CD4-positive, CD25-positive, alpha-beta regulatory T cell (primary cell): ENCODE results near the gene ARHGEF16. TPM values are rescaled to one million over a fixed set of nuclear protein-coding genes. Genes with fewer than 3 reads are reported as not detected.

ENCODE experiments used
- ATAC-seq, 2 donors: fragments of 150-1000 bp; cut with Tn5 transposase; one replicate each; pipeline ENCODE4 v1.10.0; 2021; ENCODE audit warnings: low read depth in 2 of 2, moderate number of reproducible peaks in 2 of 2, moderate library complexity in 1 of 2
- DNase-seq, 3 donors: peaks; one replicate each; pipeline versions ENCODE4 v3.0.0 to v3.0.0-alpha.2; 2012 to 2022; ENCODE audit warnings: mixed read lengths in 1 of 3
- H3K27ac ChIP-seq: one replicate; pipeline ENCODE4 v1.7.0; 2013; ENCODE audit warnings: mild to moderate bottlenecking, low read length; ENCODE audit not compliant: insufficient read depth, poor library complexity, severe bottlenecking
- H3K27me3 ChIP-seq: one replicate; pipeline ENCODE4 v1.7.0; 2013; ENCODE audit warnings: low read length; ENCODE audit not compliant: control insufficient read depth, insufficient read depth
- H3K36me3 ChIP-seq: one replicate; pipeline ENCODE4 v1.7.0; 2013; ENCODE audit warnings: mild to moderate bottlenecking, low read length, moderate library complexity; ENCODE audit not compliant: control insufficient read depth, insufficient read depth
- H3K4me1 ChIP-seq: 2 replicates; pipeline ENCODE4 v1.7.0; 2013; ENCODE audit warnings: mild to moderate bottlenecking, low read length; ENCODE audit not compliant: insufficient read depth, control insufficient read depth, poor library complexity, severe bottlenecking
- H3K4me3 ChIP-seq: one replicate; pipeline ENCODE4 v1.7.0; 2013; ENCODE audit warnings: low read depth, mild to moderate bottlenecking, low read length, moderate library complexity
- H3K9me3 ChIP-seq, 2 experiments: 1 replicate in 1 of 2; 2 replicates in 1 of 2; pipeline ENCODE4 v1.7.0; 2013; ENCODE audit warnings: low read length in 2 of 2, mild to moderate bottlenecking in 1 of 2, moderate library complexity in 1 of 2; ENCODE audit not compliant: control insufficient read depth in 2 of 2
- H3K27ac Mint-ChIP-seq, 3 donors: one replicate each; pipeline ENCODE4 v1.8.0; 2020 to 2022; ENCODE audit warnings: mild to moderate bottlenecking in 3 of 3, mixed read lengths in 3 of 3, moderate library complexity in 2 of 3
- H3K27me3 Mint-ChIP-seq: one replicate; pipeline ENCODE4 v1.8.0; 2022; ENCODE audit warnings: mild to moderate bottlenecking, mixed read lengths
- H3K36me3 Mint-ChIP-seq: one replicate; pipeline ENCODE4 v1.8.0; 2020; ENCODE audit warnings: mixed read lengths
- H3K4me1 Mint-ChIP-seq, 4 donors: one replicate each; pipeline ENCODE4 v1.8.0; 2020 to 2022; ENCODE audit warnings: mixed read lengths in 4 of 4, mild to moderate bottlenecking in 1 of 4
- H3K4me3 Mint-ChIP-seq, 4 donors: one replicate each; pipeline ENCODE4 v1.8.0; 2020 to 2022; ENCODE audit warnings: mild to moderate bottlenecking in 4 of 4, mixed read lengths in 4 of 4, moderate library complexity in 3 of 4
- H3K9me3 Mint-ChIP-seq, 7 donors: one replicate each; pipeline ENCODE4 v1.8.0; 2020 to 2022; ENCODE audit warnings: mixed read lengths in 7 of 7, mild to moderate bottlenecking in 3 of 7, moderate library complexity in 2 of 7
- polyA plus RNA-seq, 4 donors: library from polyadenylated mRNA; unstranded; fragments of 300-500 nt; fragmentation: Illumina TruSeq; gene quantifications; one replicate each; pipeline ENCODE4 v1.2.3, GENCODE V29; 2021
- total RNA-seq: library from RNA; stranded (reverse); gene quantifications from one replicate; pipeline ENCODE4 v1.2.3, GENCODE V29; 2022

ARHGEF16 gene
- total and polyA plus RNA-seq, 5 donors from 2014 or later: not detected

DNA sequence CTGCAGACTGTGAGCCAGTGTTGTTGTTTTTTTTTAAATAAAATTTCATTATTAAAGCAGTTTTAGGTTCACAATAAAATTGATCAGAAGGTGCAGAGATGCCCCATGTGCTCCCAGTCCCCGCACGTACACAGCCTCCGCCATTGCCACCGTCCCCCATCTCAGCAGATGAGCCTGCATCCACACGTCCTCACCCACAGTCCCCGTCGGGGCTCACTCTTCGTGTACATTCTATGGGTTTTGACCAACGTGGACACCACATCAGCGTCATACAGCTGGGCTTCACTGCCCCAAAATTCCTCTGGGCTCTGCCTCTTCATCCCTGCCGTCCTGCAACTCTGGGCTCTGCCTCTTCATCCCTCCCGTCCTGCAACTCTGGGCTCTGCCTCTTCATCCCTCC is 11.6 kb upstream of the ARHGEF16 start:
- Histone ChIP-seq H3K27me3 (no peaks in the 10 kb centered on the region), H3K4me3 (no peak overlapping the region), H3K27ac (no peak overlapping the region), H3K36me3 (no peaks in the 10 kb centered on the region), H3K9me3 (no peaks in the 10 kb centered on the region), H3K4me1 (no peaks in the 10 kb centered on the region)
- Mint-ChIP-seq H3K9me3 (peaks cover 0 to 2% (median 0%) of the 10 kb centered on the region in 7 donors), H3K36me3 (no peaks in the 10 kb centered on the region), H3K27me3 (peaks cover 4% of the 10 kb centered on the region), H3K27ac (no peak overlapping the region), H3K4me3 (no peak overlapping the region), H3K4me1 (no peaks in the 10 kb centered on the region)
- no peak for DNase-seq
- no peak for ATAC-seq

- no peak for ATAC-seq
Measured at GRCh38 chr1:3443807-3444206, 10.7 kb upstream of the ARHGEF16 start.

GRCh38 chr1:3444298-3444697 is 10.2 kb upstream of the ARHGEF16 start:
- no peak overlapping the region for H3K27ac Mint-ChIP-seq
- peaks cover 8% of the 10 kb centered on the region for H3K27me3 Mint-ChIP-seq
- Histone ChIP-seq H3K4me1 (no peaks in the 10 kb centered on the region), H3K27me3 (no peaks in the 10 kb centered on the region), H3K36me3 (no peaks in the 10 kb centered on the region), H3K9me3 (no peaks in the 10 kb centered on the region), H3K4me3 (no peak overlapping the region), H3K27ac (no peak overlapping the region)
- ATAC-seq (no peak), DNase-seq (no peak)
- no peak overlapping the region for H3K4me3 Mint-ChIP-seq
- H3K9me3 Mint-ChIP-seq: peaks cover 0 to 5% (median 2%) of the 10 kb centered on the region in 7 donors
- no peaks in the 10 kb centered on the region for H3K36me3 Mint-ChIP-seq
- H3K4me1 Mint-ChIP-seq: no peaks in the 10 kb centered on the region

More at GRCh38 chr1:3443807-3444206, 10.7 kb upstream of the ARHGEF16 start:
- Mint-ChIP-seq H3K27ac (no peak overlapping the region), H3K36me3 (no peaks in the 10 kb centered on the region), H3K27me3 (peaks cover 4% of the 10 kb centered on the region), H3K9me3 (peaks cover 0 to 5% (median 2%) of the 10 kb centered on the region in 7 donors), H3K4me3 (no peak overlapping the region), H3K4me1 (no peaks in the 10 kb centered on the region)
- no peak for DNase-seq
- Histone ChIP-seq H3K4me1 (no peaks in the 10 kb centered on the region), H3K36me3 (no peaks in the 10 kb centered on the region), H3K27me3 (no peaks in the 10 kb centered on the region), H3K9me3 (no peaks in the 10 kb centered on the region), H3K27ac (no peak overlapping the region), H3K4me3 (no peak overlapping the region)

GRCh38 chr1:3444736-3445135 is 9.7 kb upstream of the ARHGEF16 start:
- H3K36me3 ChIP-seq: no peaks in the 10 kb centered on the region
- H3K27me3 ChIP-seq: no peaks in the 10 kb centered on the region
- DNase-seq: no peak
- H3K4me3 ChIP-seq: no peak overlapping the region
- Mint-ChIP-seq H3K9me3 (peaks cover 0 to 5% (median 2%) of the 10 kb centered on the region in 7 donors), H3K27ac (no peak overlapping the region), H3K36me3 (no peaks in the 10 kb centered on the region), H3K4me3 (no peak overlapping the region), H3K27me3 (peaks cover 8% of the 10 kb centered on the region), H3K4me1 (no peaks in the 10 kb centered on the region)
- no peaks in the 10 kb centered on the region for H3K9me3 ChIP-seq
- no peaks in the 10 kb centered on the region for H3K4me1 ChIP-seq
- no peak for ATAC-seq
- no peak overlapping the region for H3K27ac ChIP-seq

- Histone ChIP-seq H3K9me3 (no peaks in the 10 kb centered on the region), H3K27me3 (no peaks in the 10 kb centered on the region), H3K36me3 (no peaks in the 10 kb centered on the region), H3K27ac (no peak overlapping the region), H3K4me3 (no peak overlapping the region), H3K4me1 (peaks cover 19% of the 10 kb centered on the region)
- peaks cover 8% of the 10 kb centered on the region for H3K27me3 Mint-ChIP-seq
- H3K27ac Mint-ChIP-seq: no peak overlapping the region
- peaks cover 0 to 6% (median 2%) of the 10 kb centered on the region in 7 donors for H3K9me3 Mint-ChIP-seq
- ATAC-seq: no peak
- H3K4me3 Mint-ChIP-seq: no peak overlapping the region
- no peaks in the 10 kb centered on the region for H3K36me3 Mint-ChIP-seq
- DNase-seq: no peak
- peaks cover 0 to 6% (median 0%) of the 10 kb centered on the region in 4 donors for H3K4me1 Mint-ChIP-seq
Measured at GRCh38 chr1:3450202-3450863, 4.1 kb upstream of the ARHGEF16 start.

GRCh38 chr1:3450983-3451382 is 3.5 kb upstream of the ARHGEF16 start:
- no peaks in the 10 kb centered on the region for H3K36me3 Mint-ChIP-seq

DNA sequence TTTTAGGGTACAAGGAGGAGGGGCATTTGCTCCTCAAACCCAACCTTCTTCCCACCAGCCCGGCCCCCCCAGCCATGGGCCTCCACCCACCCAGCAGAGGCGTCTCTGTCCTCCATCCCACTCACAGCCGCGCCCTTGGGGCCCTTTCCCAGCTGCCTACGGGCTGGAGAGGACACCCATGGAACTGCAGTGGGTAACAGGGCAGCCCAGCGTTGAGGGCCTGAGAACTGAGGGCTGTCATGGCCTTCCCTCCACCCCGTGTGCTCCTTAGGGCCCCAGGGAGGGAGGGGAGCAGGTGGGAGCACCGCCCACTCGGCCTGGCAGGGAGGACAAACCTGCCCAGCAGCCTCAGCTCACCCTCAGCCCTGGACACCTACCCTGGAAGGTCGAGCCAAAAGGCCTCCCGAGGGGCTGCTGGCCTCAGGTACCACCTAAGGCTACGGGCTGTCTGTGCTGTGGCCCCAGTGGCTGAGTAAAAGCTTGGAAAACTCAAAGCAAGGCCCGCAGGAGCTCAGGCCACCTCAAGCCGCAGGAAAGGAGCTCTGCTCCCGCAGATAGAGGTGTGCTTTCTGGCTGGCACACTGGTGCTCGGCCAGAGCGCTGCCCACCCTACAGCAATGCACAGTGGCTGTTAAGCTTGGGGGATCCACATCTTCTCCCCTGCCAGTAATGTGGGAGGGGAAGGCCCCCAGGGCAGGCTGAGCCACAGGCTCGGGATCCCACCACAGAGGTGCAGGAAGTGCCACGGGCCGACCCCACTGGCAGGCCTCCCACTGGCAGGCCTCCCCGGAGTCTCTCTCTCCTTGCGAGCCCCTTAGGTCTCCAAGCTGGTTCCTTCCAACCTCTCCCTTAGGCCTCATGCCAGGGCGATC is 2.2 kb upstream of the ARHGEF16 start:
- H3K27ac Mint-ChIP-seq: no peak overlapping the region
- DNase-seq (no peak), ATAC-seq (no peak)
- Histone ChIP-seq H3K4me3 (no peak overlapping the region), H3K9me3 (no peaks in the 10 kb centered on the region), H3K27ac (no peak overlapping the region), H3K36me3 (no peaks in the 10 kb centered on the region), H3K4me1 (peaks cover 19% of the 10 kb centered on the region), H3K27me3 (no peaks in the 10 kb centered on the region)
- H3K9me3 Mint-ChIP-seq: peaks cover 0 to 6% (median 0%) of the 10 kb centered on the region in 7 donors
- H3K27me3 Mint-ChIP-seq: peaks cover 8% of the 10 kb centered on the region
- H3K36me3 Mint-ChIP-seq: no peaks in the 10 kb centered on the region
- no peak overlapping the region for H3K4me3 Mint-ChIP-seq
- H3K4me1 Mint-ChIP-seq: peaks cover 0 to 9% (median 0%) of the 10 kb centered on the region in 4 donors

More at GRCh38 chr1:3450983-3451382, 3.5 kb upstream of the ARHGEF16 start:
- Histone ChIP-seq H3K9me3 (no peaks in the 10 kb centered on the region), H3K27ac (no peak overlapping the region), H3K4me3 (no peak overlapping the region), H3K36me3 (no peaks in the 10 kb centered on the region), H3K27me3 (no peaks in the 10 kb centered on the region), H3K4me1 (peaks cover 19% of the 10 kb centered on the region)
- Mint-ChIP-seq H3K9me3 (peaks cover 0 to 6% (median 2%) of the 10 kb centered on the region in 7 donors), H3K4me1 (peaks cover 0 to 9% (median 0%) of the 10 kb centered on the region in 4 donors), H3K27ac (no peak overlapping the region), H3K4me3 (no peak overlapping the region), H3K27me3 (peaks cover 8% of the 10 kb centered on the region)
- no peak for DNase-seq
- no peak for ATAC-seq
